Activated CD8-positive, alpha-beta T cell treated with anti-CD3 and anti-CD28 coated beads for 36 hours (primary cell): ENCODE measurements around the gene SYNJ1. TPM values are rescaled to one million over a fixed set of nuclear protein-coding genes. Genes with fewer than 3 reads are reported as not detected.

Source experiments
- ATAC-seq: fragments of 200-7000 bp; cut with Tn5 transposase; one replicate; pipeline ENCODE4 v1.10.0; 2021; ENCODE audit warnings: mild to moderate bottlenecking, moderate library complexity
- CTCF ChIA-PET: fragments of 350-600 bp; sonication (Branson Sonifier 250); formaldehyde crosslinking; loops from one replicate; lab custom pipeline; 2021; ENCODE audit warnings: antibody characterized with exemption; lab: Charles Lee
- POLR2A ChIA-PET: fragments of 350-600 bp; sonication (Branson Sonifier 250); formaldehyde crosslinking; loops from one replicate; lab custom pipeline; 2021; ENCODE audit warnings: antibody characterized with exemption; lab: Charles Lee
- DNase-seq: peaks from one replicate; pipeline ENCODE4 v3.0.0-alpha.2; 2020
- H3K27ac Mint-ChIP-seq: one replicate; pipeline ENCODE4 v1.8.0; 2021; ENCODE audit warnings: mild to moderate bottlenecking, mixed read lengths
- H3K27me3 Mint-ChIP-seq: one replicate; pipeline ENCODE4 v1.8.0; 2021; ENCODE audit warnings: mixed read lengths
- H3K36me3 Mint-ChIP-seq: one replicate; pipeline ENCODE4 v1.8.0; 2021; ENCODE audit warnings: low read depth, mixed read lengths
- H3K4me1 Mint-ChIP-seq: one replicate; pipeline ENCODE4 v1.8.0; 2021; ENCODE audit warnings: low read depth, mixed read lengths
- H3K4me3 Mint-ChIP-seq: one replicate; pipeline ENCODE4 v1.8.0; 2021; ENCODE audit warnings: mild to moderate bottlenecking, moderate library complexity, mixed read lengths
- H3K9me3 Mint-ChIP-seq: one replicate; pipeline ENCODE4 v1.8.0; 2021; ENCODE audit warnings: mixed read lengths
- intact Hi-C: fragments of 100-400 bp; cut with micrococcal nuclease; formaldehyde crosslinking; loops from one replicate; pipeline ENCODE4 v1.10.0; 2022
- total RNA-seq, 2 experiments: library from RNA; stranded (reverse); gene quantifications; one replicate each; pipeline ENCODE4 v1.2.3, GENCODE V29; 2021
- TF ChIP-seq, protein P1 (sequence below): fragments of 200-600 bp; IDR thresholded peaks from one replicate; pipeline ENCODE4 v1.8.0; 2022; ENCODE audit warnings: antibody characterized with exemption, mild to moderate bottlenecking

The SYNJ1 gene
- total RNA-seq, 2 experiments from 2014 or later, result 8.7 to 10.9 TPM

DNA sequence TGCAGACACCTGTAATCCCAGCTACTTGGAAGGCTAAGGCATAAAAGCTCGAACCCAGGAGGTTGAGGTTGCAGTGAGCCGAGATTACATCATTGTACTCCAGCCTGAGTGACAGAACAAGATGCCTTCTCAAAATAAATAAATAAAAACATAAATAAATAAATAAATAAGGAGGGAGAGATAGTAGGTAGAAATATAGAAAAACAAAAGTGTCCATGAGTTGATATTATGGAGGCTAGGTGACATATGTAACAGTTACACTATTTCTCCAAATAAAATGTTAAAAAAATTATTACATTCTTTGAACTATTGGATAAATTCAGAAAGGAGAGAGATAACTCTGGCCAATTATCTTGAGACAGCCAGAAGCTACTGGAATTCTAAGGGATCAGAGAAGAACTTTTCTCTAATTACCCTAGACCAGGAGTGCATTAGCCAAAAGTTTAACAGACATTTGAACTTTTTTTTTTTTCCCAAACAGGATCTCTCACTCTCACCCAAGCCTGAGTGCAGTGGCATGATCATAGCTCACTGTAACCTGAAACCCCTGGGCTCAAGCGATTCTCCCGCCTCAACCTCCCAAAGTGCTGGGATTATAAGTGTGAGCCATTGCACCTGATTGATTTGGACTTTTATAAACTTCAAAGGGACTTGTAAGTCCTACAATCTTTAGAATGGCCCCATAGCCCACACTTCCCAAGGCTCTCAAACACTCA, 17.6 kb downstream of the SYNJ1 start:
- Mint-ChIP-seq H3K4me3 (no peak overlapping the region), H3K4me1 (peaks cover 35% of the 10 kb centered on the region), H3K36me3 (peaks cover 5% of the 10 kb centered on the region), H3K27ac (no peak overlapping the region), H3K9me3 (no peaks in the 10 kb centered on the region), H3K27me3 (no peaks in the 10 kb centered on the region)
- POLR2A ChIA-PET, result no interaction called here
- intact Hi-C loops, result no loop called here
- no peak for DNase-seq
- CTCF ChIA-PET, result interaction anchor here (0.9 kb wide), 1 partner anchor 7 kb away, joined by 3 read pairs; no protein-coding TSS in a partner anchor
- ATAC-seq, result no peak
- TF ChIP-seq, protein P1, sequence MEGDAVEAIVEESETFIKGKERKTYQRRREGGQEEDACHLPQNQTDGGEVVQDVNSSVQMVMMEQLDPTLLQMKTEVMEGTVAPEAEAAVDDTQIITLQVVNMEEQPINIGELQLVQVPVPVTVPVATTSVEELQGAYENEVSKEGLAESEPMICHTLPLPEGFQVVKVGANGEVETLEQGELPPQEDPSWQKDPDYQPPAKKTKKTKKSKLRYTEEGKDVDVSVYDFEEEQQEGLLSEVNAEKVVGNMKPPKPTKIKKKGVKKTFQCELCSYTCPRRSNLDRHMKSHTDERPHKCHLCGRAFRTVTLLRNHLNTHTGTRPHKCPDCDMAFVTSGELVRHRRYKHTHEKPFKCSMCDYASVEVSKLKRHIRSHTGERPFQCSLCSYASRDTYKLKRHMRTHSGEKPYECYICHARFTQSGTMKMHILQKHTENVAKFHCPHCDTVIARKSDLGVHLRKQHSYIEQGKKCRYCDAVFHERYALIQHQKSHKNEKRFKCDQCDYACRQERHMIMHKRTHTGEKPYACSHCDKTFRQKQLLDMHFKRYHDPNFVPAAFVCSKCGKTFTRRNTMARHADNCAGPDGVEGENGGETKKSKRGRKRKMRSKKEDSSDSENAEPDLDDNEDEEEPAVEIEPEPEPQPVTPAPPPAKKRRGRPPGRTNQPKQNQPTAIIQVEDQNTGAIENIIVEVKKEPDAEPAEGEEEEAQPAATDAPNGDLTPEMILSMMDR, result no peak

DNA sequence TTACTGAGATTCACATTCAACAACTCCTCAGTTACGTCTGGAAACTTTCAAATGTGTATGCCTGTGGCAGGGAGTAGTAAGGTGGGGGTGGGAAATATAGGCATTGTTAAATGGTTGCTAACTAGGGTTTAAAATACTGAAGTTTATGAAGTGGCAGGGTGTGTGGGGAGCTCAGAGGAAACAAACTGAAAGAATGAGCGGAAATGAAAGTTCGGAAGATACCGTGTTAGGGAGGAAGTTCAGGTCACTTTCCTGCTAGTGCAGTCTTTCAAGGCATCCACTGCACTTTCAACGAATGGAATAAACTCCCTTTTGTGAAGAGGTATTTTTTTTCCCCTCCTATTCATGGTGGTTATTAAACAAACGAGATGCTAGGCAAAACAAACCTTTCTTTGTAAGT, 19.7 kb downstream of the SYNJ1 start:
- no peak overlapping the region for H3K4me3 Mint-ChIP-seq
- ATAC-seq (no peak), DNase-seq (no peak)
- TF ChIP-seq, protein P1, result no peak
- peaks cover 8% of the 10 kb centered on the region for H3K36me3 Mint-ChIP-seq
- intact Hi-C loops, result no loop called here
- H3K4me1 Mint-ChIP-seq, result peaks cover 33% of the 10 kb centered on the region
- no peaks in the 10 kb centered on the region for H3K9me3 Mint-ChIP-seq
- ChIA-PET CTCF (interaction anchor here (0.7 to 1.1 kb wide), 3 partner anchors 20 to 1868 kb away, joined by 3 to 4 read pairs (median 4); partner anchors contain the start of gene SYNJ1), POLR2A (no interaction called here)
- peak overlapping the region; percentile 10 for H3K27ac Mint-ChIP-seq
- H3K27me3 Mint-ChIP-seq, result no peaks in the 10 kb centered on the region

DNA sequence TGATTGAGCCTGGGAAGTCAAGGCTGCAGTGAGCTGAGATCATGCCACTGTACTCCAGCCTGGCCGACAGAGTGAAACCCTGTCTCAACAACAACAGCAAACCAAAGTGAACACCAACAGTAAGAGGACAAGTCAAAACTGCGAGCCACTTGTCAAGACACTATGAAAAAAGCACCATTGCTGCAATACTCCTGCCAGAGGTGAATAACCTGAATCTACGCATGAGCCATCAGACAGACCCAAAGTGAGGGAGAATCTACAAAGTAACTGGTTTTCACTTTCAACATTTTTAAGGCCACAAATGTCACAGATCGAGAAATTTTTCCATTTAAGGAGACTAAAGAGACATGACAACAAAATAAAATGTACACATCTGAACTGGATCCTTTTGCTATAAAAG, 21.9 kb downstream of the SYNJ1 start:
- DNase-seq (no peak), ATAC-seq (no peak)
- Mint-ChIP-seq H3K36me3 (peaks cover 9% of the 10 kb centered on the region), H3K4me3 (no peak overlapping the region), H3K9me3 (no peaks in the 10 kb centered on the region), H3K27me3 (no peaks in the 10 kb centered on the region), H3K27ac (no peak overlapping the region), H3K4me1 (peaks cover 23% of the 10 kb centered on the region)
- CTCF ChIA-PET, result no interaction called here
- POLR2A ChIA-PET, result no interaction called here
- TF ChIP-seq, protein P1, result no peak
- intact Hi-C loops, result no loop called here

DNA sequence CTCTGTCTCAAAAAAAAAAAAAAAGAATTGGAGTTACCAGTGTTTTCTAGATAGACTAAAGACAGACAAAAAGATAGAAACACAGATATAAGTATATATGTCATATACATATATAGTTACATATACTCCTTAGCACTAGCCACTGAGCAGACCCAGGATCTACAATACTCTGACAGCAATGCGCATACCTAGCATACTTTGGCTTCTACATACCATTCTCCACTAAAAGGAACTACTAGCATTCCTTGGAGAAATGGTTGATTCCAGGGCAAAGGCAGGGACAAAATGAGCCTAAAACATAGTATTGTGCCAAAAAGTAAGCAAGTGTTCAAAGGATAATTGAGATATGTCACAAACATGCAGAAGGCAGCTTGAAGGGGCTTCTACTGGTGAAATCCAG, 22.7 kb downstream of the SYNJ1 start:
- Mint-ChIP-seq H3K9me3 (no peaks in the 10 kb centered on the region), H3K27me3 (no peaks in the 10 kb centered on the region), H3K36me3 (peaks cover 9% of the 10 kb centered on the region), H3K4me1 (peaks cover 22% of the 10 kb centered on the region), H3K4me3 (no peak overlapping the region), H3K27ac (no peak overlapping the region)
- DNase-seq, result no peak
- ATAC-seq, result no peak
- TF ChIP-seq, protein P1, result no peak
- ChIA-PET CTCF (no interaction called here), POLR2A (no interaction called here)
- intact Hi-C loops, result no loop called here

DNA sequence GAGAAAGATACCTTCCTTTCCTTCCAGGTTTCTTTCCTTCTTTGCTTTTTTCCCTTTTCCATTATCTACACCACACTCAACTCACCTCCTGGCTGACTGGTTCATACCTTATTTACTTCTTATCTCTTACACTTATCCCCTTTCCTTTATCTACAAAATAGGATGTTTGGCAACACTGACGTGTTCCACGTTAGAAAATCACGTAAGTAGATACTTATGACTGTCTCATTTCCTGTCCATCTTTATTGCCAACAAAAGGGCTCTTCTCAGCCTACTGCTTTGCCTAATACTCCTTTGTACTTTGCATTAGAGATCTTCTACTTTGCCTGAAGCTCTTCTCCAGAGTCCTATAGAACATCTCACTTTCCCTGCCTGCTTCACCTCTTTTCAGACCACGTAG, 25.1 kb downstream of the SYNJ1 start:
- no peak overlapping the region for H3K4me3 Mint-ChIP-seq
- DNase-seq (no peak), ATAC-seq (no peak)
- H3K36me3 Mint-ChIP-seq, result peaks cover 7% of the 10 kb centered on the region
- ChIA-PET POLR2A (interaction anchor here (0.6 to 1.0 kb wide), 2 partner anchors 26 kb away, joined by 3 to 5 read pairs; partner anchors contain the start of gene SYNJ1), CTCF (no interaction called here)
- peaks cover 18% of the 10 kb centered on the region for H3K4me1 Mint-ChIP-seq
- intact Hi-C loops, result no loop called here
- H3K27me3 Mint-ChIP-seq, result no peaks in the 10 kb centered on the region
- H3K9me3 Mint-ChIP-seq, result no peaks in the 10 kb centered on the region
- H3K27ac Mint-ChIP-seq, result no peak overlapping the region
- TF ChIP-seq, protein P1, result no peak
